SK-N-SH (cell line): ENCODE measurements around the gene ORMDL3.

Source experiments
- CTCF ChIP-seq: fragments of 200-600 bp; sonication (generic); IDR thresholded peaks from 2 replicates; pipeline ENCODE4 v1.6.1; 2017; ENCODE audit warnings: antibody characterized with exemption, mild to moderate bottlenecking, moderate library complexity
- EP300 ChIP-seq, 2 experiments: IDR thresholded peaks; 2 replicates each; pipeline versions ENCODE4 v1.4.0 to v1.6.1; 2012; ENCODE audit warnings: borderline replicate concordance in 1 of 2, low read depth in 1 of 2, low read length in 1 of 2
- EZH2phosphoT487 ChIP-seq: fragments of 200-600 bp; sonication (generic); IDR thresholded peaks from 2 replicates; pipeline ENCODE4 v1.6.1; 2017; ENCODE audit warnings: low read depth, mixed run types, mild to moderate bottlenecking, antibody characterized with exemption, moderate library complexity, borderline replicate concordance
- FOXM1 ChIP-seq: IDR thresholded peaks from 2 replicates; pipeline ENCODE4 v1.4.0; 2012; ENCODE audit warnings: low read depth, mild to moderate bottlenecking
- GABPA ChIP-seq: IDR thresholded peaks from 2 replicates; pipeline ENCODE4 v1.4.0; 2012; ENCODE audit warnings: low read depth, mild to moderate bottlenecking
- GATA2 ChIP-seq: sonication (generic); formaldehyde crosslinking; IDR thresholded peaks from 2 replicates; pipeline ENCODE4 v1.5.0; 2020; ENCODE audit warnings: mild to moderate bottlenecking, missing genetic modification reagents
- JUND ChIP-seq: IDR thresholded peaks from 2 replicates; pipeline ENCODE4 v1.4.0; 2012
- POLR2AphosphoS5 ChIP-seq: IDR thresholded peaks from 2 replicates; pipeline ENCODE4 v1.6.1; 2012; ENCODE audit warnings: low read depth, low read length
- RCOR1 ChIP-seq: fragments of 150-350 bp; IDR thresholded peaks from 2 replicates; pipeline ENCODE4 v1.6.1; 2017; ENCODE audit warnings: antibody characterized with exemption, low read length
- RFX5 ChIP-seq: IDR thresholded peaks from 2 replicates; pipeline ENCODE4 v1.6.1; 2012; ENCODE audit warnings: mild to moderate bottlenecking, improper control_type of control experiment, low read length
- SIN3A ChIP-seq: IDR thresholded peaks from 2 replicates; pipeline ENCODE4 v1.6.1; 2012; ENCODE audit warnings: low read depth, mild to moderate bottlenecking, low read length, moderate library complexity, borderline replicate concordance
- SMC3 ChIP-seq: IDR thresholded peaks from 2 replicates; pipeline ENCODE4 v1.6.1; 2012; ENCODE audit warnings: low read depth, low read length, improper control_type of control experiment
- TEAD4 ChIP-seq: IDR thresholded peaks from 2 replicates; pipeline ENCODE4 v1.4.0; 2012; ENCODE audit warnings: mild to moderate bottlenecking, borderline replicate concordance; ENCODE audit not compliant: insufficient read depth
- USF2 ChIP-seq: fragments of 150-350 bp; IDR thresholded peaks from 2 replicates; pipeline ENCODE4 v1.6.1; 2017; ENCODE audit warnings: antibody characterized with exemption, low read length, low read depth, borderline replicate concordance

- TF ChIP-seq RCOR1, result no peak
- TF ChIP-seq CTCF, result no peak
- TF ChIP-seq RFX5, result no peak
- TF ChIP-seq GABPA, result no peak
- no peak for TF ChIP-seq FOXM1
- no peak for TF ChIP-seq USF2
- TF ChIP-seq SIN3A, result no peak
- no peak for TF ChIP-seq EP300 (IDR thresholded peaks at IDR 0.05; ENCODE audit: borderline replicate concordance in 1 of 2, low read depth in 1 of 2, low read length in 1 of 2)
- no peak for TF ChIP-seq SMC3
- no peak for TF ChIP-seq TEAD4
- TF ChIP-seq JUND, result no peak
- no peak for TF ChIP-seq EZH2phosphoT487
- no peak for TF ChIP-seq GATA2 (CRISPR knock-in tag)
- no peak for TF ChIP-seq POLR2AphosphoS5
Observed at GRCh38 chr17:39946551-39947330, 19.3 kb upstream of the ORMDL3 start.
